ENCODE measurements around the gene KDM4E. TPM values are rescaled to one million over a fixed set of nuclear protein-coding genes. Genes with fewer than 3 reads are reported as not detected.

KDM4E gene
- total and polyA plus RNA-seq, 9 of the 15 experiments (the other 6 are each of a cell fraction or from before 2014, with no cell fraction given): 0.04 TPM; not detected in 8

- Histone ChIP-seq H3K4me1 (replicated peaks in 1 of 2; ENCODE audit: control insufficient read depth in 2 of 2, insufficient read depth in 2 of 2, low read length in 2 of 2) (peaks cover 0 to 11% of the 10 kb centered on the region in 2 experiments; a peak in 3 of 5 replicates), H3K4me3 (no peak overlapping the region), H3K4me2 (ENCODE audit: insufficient read depth, low read length) (no peak overlapping the region; the same call in 1 of the 2 replicates), H3K9me3 (replicated peaks; ENCODE audit: control insufficient read depth, insufficient read depth, low read depth, low read length) (no peaks in the 10 kb centered on the region), H2AFZ (ENCODE audit: low read depth, low read length) (0 out of 2 replicates have a peak overlapping the region, but pooled peaks have one; percentile 1), H3K9ac (ENCODE audit: insufficient read depth in 1 of 2, low read depth in 2 of 2, low read length in 2 of 2) (0 out of 4 replicates have a peak overlapping the region, but pooled peaks of 1 of the 2 experiments have one; percentile 8), H3K27me3 (ENCODE audit: control insufficient read depth in 2 of 2, insufficient read depth in 2 of 2, low read length in 2 of 2) (no peaks in the 10 kb centered on the region), H3K36me3 (ENCODE audit: control insufficient read depth, insufficient read depth, low read length) (no peaks in the 10 kb centered on the region), H3K79me2 (ENCODE audit: control insufficient read depth, insufficient read depth, low read length) (no peaks in the 10 kb centered on the region), H3K27ac (ENCODE audit: extremely low read depth, low read depth, low read length) (no peak overlapping the region), H3K9me1 (ENCODE audit: control insufficient read depth, insufficient read depth, low read length) (no peaks in the 10 kb centered on the region), H4K20me1 (replicated peaks; ENCODE audit: control insufficient read depth, insufficient read depth, low read length) (no peaks in the 10 kb centered on the region)
- intact Hi-C loops (cut with micrococcal nuclease) (no loop called here), in situ Hi-C loops (cut with MboI) (no loop called here)
- no peak for ATAC-seq
- ChIA-PET CTCF (ENCODE audit: low intra/inter-chr PET ratio) (no interaction called here), POLR2A (interaction anchor here (1.2 to 1.5 kb wide), 2 partner anchors 13 to 30 kb away, joined by 4 to 5 read pairs; partner anchors contain the start of gene ENDOD1)
- no peak for DNase-seq (ENCODE audit: extremely low read depth in 1 of 4, low spot score in 3 of 4)
- no TSS peak for BruUV-seq (replicated peaks)
- FAIRE-seq: no peak
- TF ChIP-seq KLF13 (tag; IDR thresholded peaks at IDR 0.05; ENCODE audit: borderline replicate concordance, low read depth): no peak
- no peak for TF ChIP-seq ZNF561 (CRISPR knock-in tag; conservative IDR thresholded peaks at IDR 0.05)
- TF ChIP-seq TCFL5 (CRISPR knock-in tag; conservative IDR thresholded peaks at IDR 0.05): no peak
- TF ChIP-seq POLR2A (conservative IDR thresholded peaks at IDR 0.05): no peak
- no peak for TF ChIP-seq VEZF1 (CRISPR knock-in tag; IDR thresholded peaks at IDR 0.05)
- TF ChIP-seq ZBTB12 (CRISPR knock-in tag; IDR thresholded peaks at IDR 0.05): no peak
- TF ChIP-seq BRF1 (IDR thresholded peaks at IDR 0.05; ENCODE audit: borderline replicate concordance, extremely low read depth, insufficient read length): no peak
- TF ChIP-seq CREB3 (tag; conservative IDR thresholded peaks at IDR 0.05; ENCODE audit: low read depth): no peak
- no peak for TF ChIP-seq ILK (tag; IDR thresholded peaks at IDR 0.05; ENCODE audit: borderline replicate concordance, low read depth)
- no peak for TF ChIP-seq FOXA1 (IDR thresholded peaks at IDR 0.05; ENCODE audit: borderline replicate concordance)
- no peak for TF ChIP-seq TCF3 (CRISPR knock-in tag; IDR thresholded peaks at IDR 0.05)
- TF ChIP-seq PYGO2 (tag; IDR thresholded peaks at IDR 0.05): no peak
- no peak for TF ChIP-seq ZNF398 (CRISPR knock-in tag; IDR thresholded peaks at IDR 0.05)
- no peak for TF ChIP-seq MLLT1 (IDR thresholded peaks at IDR 0.05)
Measured at GRCh38 chr11:95076981-95077380, 51.9 kb downstream of the KDM4E start.

All from K562 (cell line).